H9 (cell line): Measurements from ENCODE around the gene C1orf56. TPM values are rescaled to one million over a fixed set of nuclear protein-coding genes. Genes with fewer than 3 reads are reported as not detected.

Experiments
- DNase-seq: peaks from one replicate; pipeline ENCODE4 v3.0.0-alpha.2; 2017
- H2AFZ ChIP-seq: one replicate; pipeline ENCODE4 v1.6.1; 2013; ENCODE audit warnings: mild to moderate bottlenecking, low read length, control low read depth, moderate library complexity
- H2AK5ac ChIP-seq: 2 replicates; pipeline ENCODE4 v1.6.1; 2013; ENCODE audit warnings: low read length, control low read depth, mixed read lengths; ENCODE audit not compliant: insufficient read length
- H2BK120ac ChIP-seq: one replicate; pipeline ENCODE4 v1.6.1; 2013; ENCODE audit warnings: low read depth, mild to moderate bottlenecking, low read length, control low read depth, inconsistent platforms; ENCODE audit not compliant: poor library complexity, severe bottlenecking
- H2BK12ac ChIP-seq: 2 replicates; pipeline ENCODE4 v1.6.1; 2013; ENCODE audit warnings: low read length, control low read depth, mixed read lengths, low read depth; ENCODE audit not compliant: insufficient read length
- H2BK15ac ChIP-seq: 2 replicates; pipeline ENCODE4 v1.6.1; 2013; ENCODE audit warnings: low read depth, low read length, control low read depth
- H2BK20ac ChIP-seq: one replicate; pipeline ENCODE4 v1.6.1; 2013; ENCODE audit warnings: low read depth, mild to moderate bottlenecking, low read length, control low read depth, inconsistent platforms; ENCODE audit not compliant: poor library complexity, severe bottlenecking
- H2BK5ac ChIP-seq: 2 replicates; pipeline ENCODE4 v1.6.1; 2013; ENCODE audit warnings: low read length, control low read depth, mixed read lengths; ENCODE audit not compliant: insufficient read length
- H3K14ac ChIP-seq: 2 replicates; pipeline ENCODE4 v1.6.1; 2013; ENCODE audit warnings: low read length, control low read depth; ENCODE audit not compliant: insufficient read depth
- H3K18ac ChIP-seq: 2 replicates; pipeline ENCODE4 v1.6.1; 2013; ENCODE audit warnings: low read depth, mild to moderate bottlenecking, mixed read lengths, low read length, control low read depth; ENCODE audit not compliant: insufficient read length
- H3K23ac ChIP-seq: 2 replicates; pipeline ENCODE4 v1.6.1; 2013; ENCODE audit warnings: low read length, control low read depth, mixed read lengths, low read depth; ENCODE audit not compliant: insufficient read length
- H3K23me2 ChIP-seq: 2 replicates; pipeline ENCODE4 v1.6.1; 2013; ENCODE audit warnings: low read depth, mild to moderate bottlenecking, mixed read lengths, low read length, control low read depth; ENCODE audit not compliant: insufficient read length, poor library complexity, severe bottlenecking
- H3K27ac ChIP-seq: 2 replicates; pipeline ENCODE4 v1.5.1; 2013; ENCODE audit warnings: low read length, control low read depth, mixed read lengths, low read depth; ENCODE audit not compliant: insufficient read length
- H3K27me3 ChIP-seq: 2 replicates; pipeline ENCODE4 v1.6.1; 2013; ENCODE audit warnings: low read length, control low read depth, inconsistent platforms; ENCODE audit not compliant: insufficient read depth
- H3K4ac ChIP-seq: 2 replicates; pipeline ENCODE4 v1.6.1; 2013; ENCODE audit warnings: low read depth, mild to moderate bottlenecking, control low read depth, inconsistent platforms, low read length, moderate library complexity
- H3K4me1 ChIP-seq: 2 replicates; pipeline ENCODE4 v1.6.1; 2013; ENCODE audit warnings: low read length, control low read depth, inconsistent platforms; ENCODE audit not compliant: insufficient read depth
- H3K4me2 ChIP-seq: 2 replicates; pipeline ENCODE4 v1.6.1; 2013; ENCODE audit warnings: low read length, control low read depth, mixed read lengths; ENCODE audit not compliant: insufficient read length, insufficient read depth
- H3K56ac ChIP-seq: 2 replicates; pipeline ENCODE4 v1.6.1; 2013; ENCODE audit warnings: low read depth, mild to moderate bottlenecking, mixed read lengths, low read length, control low read depth; ENCODE audit not compliant: insufficient read length
- H3K79me1 ChIP-seq: 2 replicates; pipeline ENCODE4 v1.6.1; 2013; ENCODE audit warnings: low read depth, mild to moderate bottlenecking, moderate library complexity, low read length, control low read depth, inconsistent platforms; ENCODE audit not compliant: insufficient read depth, poor library complexity, severe bottlenecking
- H3K79me2 ChIP-seq: 2 replicates; pipeline ENCODE4 v1.6.1; 2013; ENCODE audit warnings: low read length, control low read depth, inconsistent platforms; ENCODE audit not compliant: insufficient read depth
- H3K9ac ChIP-seq: 2 replicates; pipeline ENCODE4 v1.6.1; 2013; ENCODE audit warnings: low read length, control low read depth, mixed read lengths; ENCODE audit not compliant: insufficient read length; ENCODE audit errors: extremely low read depth
- H3K9me3 ChIP-seq: one replicate; pipeline ENCODE4 v1.6.1; 2013; ENCODE audit warnings: low read depth, low read length, inconsistent platforms; ENCODE audit not compliant: control insufficient read depth
- H3T11ph ChIP-seq: one replicate; pipeline ENCODE4 v1.6.1; 2013; ENCODE audit warnings: mild to moderate bottlenecking, low read length, control low read depth, inconsistent platforms
- H4K20me1 ChIP-seq: one replicate; pipeline ENCODE4 v1.6.1; 2013; ENCODE audit not compliant: control insufficient read depth, insufficient read length, insufficient read depth
- H4K5ac ChIP-seq: 2 replicates; pipeline ENCODE4 v1.6.1; 2013; ENCODE audit warnings: low read depth, mild to moderate bottlenecking, mixed read lengths, low read length, control low read depth; ENCODE audit not compliant: insufficient read length
- H4K8ac ChIP-seq: replicated peaks from 2 replicates; pipeline ENCODE4 v1.6.1; 2013; ENCODE audit warnings: low read length, control low read depth, mixed read lengths, low read depth; ENCODE audit not compliant: insufficient read length
- H4K91ac ChIP-seq: 2 replicates; pipeline ENCODE4 v1.6.1; 2013; ENCODE audit warnings: low read depth, mild to moderate bottlenecking, moderate library complexity, mixed read lengths, low read length, control low read depth; ENCODE audit not compliant: insufficient read length
- H3K27ac Mint-ChIP-seq, 3 experiments: 2 replicates in 2 of 3; 3 replicates in 1 of 3; pipeline ENCODE4 v1.8.0; 2020 to 2021; ENCODE audit warnings: mixed read lengths in 3 of 3, mild to moderate bottlenecking in 1 of 3, moderate library complexity in 1 of 3
- H3K27me3 Mint-ChIP-seq: 2 replicates; pipeline ENCODE4 v1.8.0; 2021; ENCODE audit warnings: low read depth, mild to moderate bottlenecking, moderate library complexity, mixed read lengths
- H3K36me3 Mint-ChIP-seq, 3 experiments: 2 replicates in 2 of 3; 3 replicates in 1 of 3; pipeline ENCODE4 v1.8.0; 2020 to 2021; ENCODE audit warnings: low read depth in 3 of 3, mixed read lengths in 3 of 3; ENCODE audit not compliant: insufficient read depth in 1 of 3
- H3K4me1 Mint-ChIP-seq, 2 experiments: 2 replicates each; pipeline ENCODE4 v1.8.0; 2020; ENCODE audit warnings: mixed read lengths in 2 of 2
- H3K4me3 Mint-ChIP-seq, 2 experiments: 2 replicates in 1 of 2; 3 replicates in 1 of 2; pipeline ENCODE4 v1.8.0; 2020 to 2021; ENCODE audit warnings: mild to moderate bottlenecking in 2 of 2, mixed read lengths in 2 of 2, moderate library complexity in 1 of 2
- H3K9me3 Mint-ChIP-seq, 2 experiments: 2 replicates in 1 of 2; 3 replicates in 1 of 2; pipeline ENCODE4 v1.8.0; 2020; ENCODE audit warnings: mild to moderate bottlenecking in 2 of 2, mixed read lengths in 2 of 2, moderate library complexity in 1 of 2
- CTCF ChIP-seq: fragments of 200-600 bp; sonication (generic); conservative IDR thresholded peaks from 3 replicates; pipeline ENCODE4 v1.8.0; 2021; ENCODE audit warnings: antibody characterized with exemption, mild to moderate bottlenecking
- WGBS: extraction: QIAGEN DNeasy Blood & Tissue Kit; methylation state at CpG from one replicate; pipeline ENCODE4 v1.1.7; 2013; ENCODE audit warnings: missing lambda C conversion rate, low lambda C conversion rate, mixed read lengths; ENCODE audit not compliant: insufficient read length; ENCODE audit errors: extremely low coverage; 5-methylcytosine and 5-hydroxymethylcytosine counted together
- total RNA-seq: library from RNA; stranded (reverse); gene quantifications from 2 replicates; pipeline ENCODE4 v1.2.1, GENCODE V29; 2021

Gene C1orf56
- total RNA-seq, 1 experiment from 2014 or later: 4.8 TPM

- H4K91ac ChIP-seq: no peak overlapping the region
- H4K20me1 ChIP-seq: no peaks in the 10 kb centered on the region
- no peak overlapping the region for H2AK5ac ChIP-seq
- H3K4ac ChIP-seq: no peak overlapping the region
- Mint-ChIP-seq H3K36me3 (peaks cover 0 to 8% (median 5%) of the 10 kb centered on the region in 3 experiments; a peak in 2 of 7 replicates), H3K27ac (peak overlapping the region in 2 of 3 experiments; percentile 26 to 42; a peak in 2 of 7 replicates), H3K4me3 (no peak overlapping the region), H3K4me1 (peaks cover 23 to 29% of the 10 kb centered on the region in 2 experiments), H3K9me3 (no peaks in the 10 kb centered on the region; a peak in 1 of 5 replicates), H3K27me3 (no peaks in the 10 kb centered on the region; the same call in 1 of the 2 replicates)
- no peaks in the 10 kb centered on the region for H3K9me3 ChIP-seq
- H2BK20ac ChIP-seq: no peak overlapping the region
- H3K14ac ChIP-seq: no peak overlapping the region
- no peak overlapping the region for H2BK12ac ChIP-seq
- H2BK5ac ChIP-seq: no peak overlapping the region
- H3K4me1 ChIP-seq: peaks cover 3% of the 10 kb centered on the region; the same call in 1 of the 2 replicates
- H3K18ac ChIP-seq: no peak overlapping the region
- DNase-seq: no peak
- no peaks in the 10 kb centered on the region for H3K79me2 ChIP-seq
- no peak overlapping the region for H2BK15ac ChIP-seq
- H3K56ac ChIP-seq: no peak overlapping the region
- no peak overlapping the region for H4K8ac ChIP-seq
- WGBS: no CpG with 5 or more reads among the region's 2 CpGs
- no peak overlapping the region for H4K5ac ChIP-seq
- no peak overlapping the region for H3K4me2 ChIP-seq
- H2BK120ac ChIP-seq: no peak overlapping the region
- no peaks in the 10 kb centered on the region for H3K27me3 ChIP-seq
- peaks cover 4% of the 10 kb centered on the region for H3K23me2 ChIP-seq
- no peaks in the 10 kb centered on the region for H3K79me1 ChIP-seq
- no peak overlapping the region for H3K27ac ChIP-seq
- H2AFZ ChIP-seq: no peak overlapping the region
- H3T11ph ChIP-seq: no peak overlapping the region
- H3K23ac ChIP-seq: no peak overlapping the region
- no peak overlapping the region for H3K9ac ChIP-seq
- TF ChIP-seq CTCF: no peak
These were observed 44.9 kb upstream of the C1orf56 start for GRCh38 chr1:151002611-151003010.
